GM12801 (cell line): ENCODE results near the gene KIF26B.

Source experiments
- CTCF ChIP-seq: IDR thresholded peaks from one replicate; pipeline ENCODE4 v1.5.1; 2011; ENCODE audit warnings: control low read depth; ENCODE audit not compliant: insufficient read length; ENCODE audit errors: extremely low read depth

Gene KIF26B

GRCh38 chr1:245710961-245711903, 556.4 kb downstream of the KIF26B start:
- TF ChIP-seq CTCF = no peak

GRCh38 chr1:245715291-245715701, 560.5 kb downstream of the KIF26B start:
- TF ChIP-seq CTCF = no peak

- no peak for TF ChIP-seq CTCF
These were observed 561.2 kb downstream of the KIF26B start for GRCh38 chr1:245715970-245716369.

GRCh38 chr1:245716561-245716960, 561.8 kb downstream of the KIF26B start:
- TF ChIP-seq CTCF = no peak

- TF ChIP-seq CTCF = no peak
These were observed 562.8 kb downstream of the KIF26B start for GRCh38 chr1:245717611-245718010.

- no peak for TF ChIP-seq CTCF
These were observed 563.3 kb downstream of the KIF26B start for GRCh38 chr1:245718123-245718522.

GRCh38 chr1:245718951-245719350, 564.2 kb downstream of the KIF26B start:
- no peak for TF ChIP-seq CTCF
